Measurements from ENCODE around the gene CEP112.

Gene CEP112

GRCh38 chr17:65893692-65894279 is 298.1 kb downstream of the CEP112 start:
- no peaks in the 10 kb centered on the region for H3K36me3 Mint-ChIP-seq
- no peaks in the 10 kb centered on the region for H3K9me3 Mint-ChIP-seq
- ATAC-seq (ENCODE audit: low read depth) (no peak), DNase-seq (ENCODE audit: low spot score in 2 of 2) (no peak)
- no peaks in the 10 kb centered on the region for H3K4me1 Mint-ChIP-seq
- H3K27ac Mint-ChIP-seq, result no peak overlapping the region
- no peak overlapping the region for H3K4me3 Mint-ChIP-seq
- no peaks in the 10 kb centered on the region for H3K27me3 Mint-ChIP-seq

DNA sequence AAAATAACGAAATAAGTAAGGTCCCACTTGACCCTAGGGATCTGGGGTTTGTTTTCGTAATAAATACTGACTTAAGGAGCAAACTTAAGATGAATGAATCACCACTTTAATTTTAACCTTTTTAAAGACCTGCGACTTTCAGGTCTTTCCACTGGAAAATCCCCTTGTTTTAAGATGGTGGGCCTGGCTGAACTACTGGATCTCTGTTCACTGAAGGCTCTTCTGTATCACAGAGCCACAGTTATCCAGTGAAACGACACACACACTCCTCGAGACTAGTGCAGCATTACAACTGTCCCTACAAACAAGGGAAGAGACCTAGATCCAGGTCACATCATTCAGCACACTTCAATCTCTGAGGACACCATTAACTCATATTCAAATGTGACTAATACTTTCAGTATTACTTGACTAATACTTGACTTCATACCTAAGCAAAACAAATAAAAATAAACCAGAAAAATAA is 299.0 kb downstream of the CEP112 start:
- Mint-ChIP-seq H3K27ac (no peak overlapping the region), H3K27me3 (no peaks in the 10 kb centered on the region), H3K4me1 (no peaks in the 10 kb centered on the region), H3K36me3 (no peaks in the 10 kb centered on the region), H3K9me3 (no peaks in the 10 kb centered on the region), H3K4me3 (no peak overlapping the region)
- DNase-seq (ENCODE audit: low spot score in 2 of 2), result no peak
- ATAC-seq (ENCODE audit: low read depth), result no peak

DNA sequence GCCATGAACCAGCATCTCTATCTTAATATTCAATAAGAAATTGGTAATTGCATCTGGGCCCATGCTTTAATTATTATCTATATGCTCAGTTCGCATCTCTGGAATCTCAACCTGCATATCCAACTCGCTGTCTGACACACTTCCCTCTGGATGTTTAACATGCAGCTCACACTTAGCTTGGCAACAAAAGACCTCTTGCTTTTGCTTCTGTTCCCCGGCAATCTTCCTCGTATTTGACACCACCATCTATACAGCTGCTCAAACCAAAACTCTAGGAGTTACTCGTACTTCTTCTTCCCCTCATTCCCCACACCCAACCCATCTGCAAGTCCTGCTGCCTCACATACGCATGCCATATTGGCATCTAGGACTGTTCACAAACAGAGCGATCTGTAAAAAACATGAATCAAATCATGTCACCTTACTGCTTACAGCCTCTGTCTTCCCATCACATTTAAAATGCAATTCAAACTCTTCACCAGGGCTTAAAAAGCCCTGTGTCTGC is 300.6 kb downstream of the CEP112 start:
- Mint-ChIP-seq H3K36me3 (no peaks in the 10 kb centered on the region), H3K4me3 (no peak overlapping the region), H3K4me1 (no peaks in the 10 kb centered on the region), H3K9me3 (no peaks in the 10 kb centered on the region), H3K27me3 (no peaks in the 10 kb centered on the region), H3K27ac (no peak overlapping the region)
- no peak for DNase-seq (ENCODE audit: low spot score in 2 of 2)
- no peak for ATAC-seq (ENCODE audit: low read depth)

GRCh38 chr17:65888649-65889048 is 303.3 kb downstream of the CEP112 start:
- H3K36me3 Mint-ChIP-seq, result no peaks in the 10 kb centered on the region
- no peak overlapping the region for H3K4me3 Mint-ChIP-seq
- ATAC-seq (ENCODE audit: low read depth) (no peak), DNase-seq (ENCODE audit: low spot score in 2 of 2) (no peak)
- H3K27me3 Mint-ChIP-seq, result no peaks in the 10 kb centered on the region
- H3K27ac Mint-ChIP-seq, result no peak overlapping the region
- no peaks in the 10 kb centered on the region for H3K4me1 Mint-ChIP-seq
- H3K9me3 Mint-ChIP-seq, result no peaks in the 10 kb centered on the region

DNA sequence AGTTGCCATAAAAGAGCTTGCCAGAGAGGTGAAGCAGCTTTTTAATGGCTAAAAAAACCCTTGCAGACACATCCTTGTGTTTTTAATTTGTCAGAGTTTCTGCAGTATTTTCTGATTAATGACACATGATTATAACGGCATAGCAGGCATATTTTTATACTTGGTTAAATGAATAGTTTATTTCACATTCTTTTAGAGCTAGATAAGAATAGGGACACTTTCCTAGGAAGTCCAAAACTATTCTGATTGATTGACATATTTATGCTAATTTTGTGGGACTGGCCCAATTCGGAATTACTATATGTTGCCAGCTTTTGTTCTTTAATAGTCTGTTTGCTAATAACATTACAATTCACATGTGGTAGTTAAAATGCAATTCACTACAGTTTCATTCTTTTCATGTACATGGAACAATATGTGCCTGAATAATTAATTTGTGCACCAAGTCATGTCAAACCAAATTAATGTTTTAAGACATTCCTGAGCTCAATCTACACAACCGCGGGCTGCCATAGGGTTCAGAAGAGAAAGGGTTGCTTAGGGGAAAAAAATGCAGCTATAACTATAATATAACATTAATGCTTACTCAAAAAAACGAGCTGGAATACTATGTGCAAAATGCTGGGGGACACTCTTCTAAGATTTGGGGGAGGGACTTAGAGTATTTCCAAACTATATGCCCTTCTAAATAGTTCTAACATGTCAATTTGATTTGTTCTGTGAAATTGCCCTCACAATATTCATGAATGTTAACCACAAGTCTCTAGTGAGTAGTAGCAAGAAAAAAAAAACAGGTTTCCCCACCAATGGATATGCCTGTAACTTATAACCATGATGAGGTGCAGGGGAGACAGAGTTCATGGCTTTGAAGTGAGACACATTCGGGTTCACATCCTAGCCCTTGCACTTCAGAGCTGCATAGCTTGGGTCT is 305.4 kb downstream of the CEP112 start:
- H3K36me3 Mint-ChIP-seq, result no peaks in the 10 kb centered on the region
- no peak overlapping the region for H3K4me3 Mint-ChIP-seq
- DNase-seq (ENCODE audit: low spot score in 2 of 2), result no peak
- H3K9me3 Mint-ChIP-seq, result no peaks in the 10 kb centered on the region
- no peaks in the 10 kb centered on the region for H3K4me1 Mint-ChIP-seq
- H3K27ac Mint-ChIP-seq, result no peak overlapping the region
- ATAC-seq (ENCODE audit: low read depth), result no peak
- no peaks in the 10 kb centered on the region for H3K27me3 Mint-ChIP-seq

- H3K27me3 Mint-ChIP-seq, result no peaks in the 10 kb centered on the region
- ATAC-seq (ENCODE audit: low read depth) (no peak), DNase-seq (ENCODE audit: low spot score in 2 of 2) (no peak)
- H3K4me1 Mint-ChIP-seq, result no peaks in the 10 kb centered on the region
- H3K9me3 Mint-ChIP-seq, result no peaks in the 10 kb centered on the region
- no peak overlapping the region for H3K4me3 Mint-ChIP-seq
- no peak overlapping the region for H3K27ac Mint-ChIP-seq
- no peaks in the 10 kb centered on the region for H3K36me3 Mint-ChIP-seq
Observed at GRCh38 chr17:65885541-65886312, 306.2 kb downstream of the CEP112 start.

DNA sequence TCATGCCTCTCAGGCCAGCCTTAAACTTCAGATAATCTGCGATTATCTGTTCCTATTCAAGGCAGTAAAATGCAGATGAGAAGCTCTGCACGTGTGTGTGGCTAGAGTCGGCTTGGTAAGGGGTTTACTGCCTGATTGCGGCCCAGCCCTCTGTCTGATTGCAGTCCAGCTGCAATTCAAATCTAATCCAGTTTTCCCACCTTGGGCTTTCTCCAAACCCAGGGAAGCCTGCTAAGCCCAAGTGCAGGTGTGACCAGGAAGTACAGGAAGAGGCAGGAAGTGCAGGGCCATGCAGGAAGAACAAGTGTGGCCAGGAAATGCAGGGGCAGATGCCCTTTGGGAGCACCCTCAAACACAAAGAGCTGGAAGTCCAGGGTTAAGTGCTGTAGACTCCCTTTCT is 314.9 kb downstream of the CEP112 start:
- H3K4me3 Mint-ChIP-seq, result no peak overlapping the region
- H3K36me3 Mint-ChIP-seq, result peaks cover 3% of the 10 kb centered on the region
- peaks cover 4% of the 10 kb centered on the region for H3K27me3 Mint-ChIP-seq
- DNase-seq (ENCODE audit: low spot score in 2 of 2) (no peak), ATAC-seq (ENCODE audit: low read depth) (no peak)
- H3K4me1 Mint-ChIP-seq, result no peaks in the 10 kb centered on the region
- no peak overlapping the region for H3K27ac Mint-ChIP-seq
- H3K9me3 Mint-ChIP-seq, result peaks cover 3% of the 10 kb centered on the region

DNA sequence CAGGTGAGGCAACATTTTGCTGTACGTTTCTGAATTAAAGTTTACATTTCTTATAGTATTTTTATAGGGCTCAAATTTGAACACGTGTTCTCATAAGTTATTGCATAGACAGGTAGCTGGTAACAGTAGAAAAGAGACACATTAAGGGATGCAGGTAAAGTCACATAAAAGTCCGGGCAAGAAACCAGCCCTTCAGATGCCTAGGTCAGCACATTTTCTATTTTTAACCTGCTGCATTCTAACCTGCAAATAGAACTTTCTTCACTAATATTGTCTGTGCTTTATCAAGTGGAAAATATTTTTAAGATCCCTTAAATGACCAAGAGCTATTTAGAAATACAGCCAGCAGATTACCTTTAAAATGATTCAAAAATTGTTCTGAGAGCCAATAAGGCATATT is 323.1 kb downstream of the CEP112 start:
- no peaks in the 10 kb centered on the region for H3K9me3 Mint-ChIP-seq
- no peaks in the 10 kb centered on the region for H3K36me3 Mint-ChIP-seq
- no peak for ATAC-seq (ENCODE audit: low read depth)
- no peak for DNase-seq (ENCODE audit: low spot score in 2 of 2)
- H3K27ac Mint-ChIP-seq, result no peak overlapping the region
- no peak overlapping the region for H3K4me3 Mint-ChIP-seq
- H3K27me3 Mint-ChIP-seq, result no peaks in the 10 kb centered on the region
- no peaks in the 10 kb centered on the region for H3K4me1 Mint-ChIP-seq

GRCh38 chr17:65867014-65867413 is 324.9 kb downstream of the CEP112 start:
- DNase-seq (ENCODE audit: low spot score in 2 of 2) (no peak), ATAC-seq (ENCODE audit: low read depth) (no peak)
- Mint-ChIP-seq H3K9me3 (no peaks in the 10 kb centered on the region), H3K27me3 (no peaks in the 10 kb centered on the region), H3K4me1 (no peaks in the 10 kb centered on the region), H3K4me3 (no peak overlapping the region), H3K36me3 (no peaks in the 10 kb centered on the region), H3K27ac (no peak overlapping the region)

GRCh38 chr17:65865715-65866425 is 326.1 kb downstream of the CEP112 start:
- no peaks in the 10 kb centered on the region for H3K9me3 Mint-ChIP-seq
- H3K27me3 Mint-ChIP-seq, result no peaks in the 10 kb centered on the region
- no peaks in the 10 kb centered on the region for H3K4me1 Mint-ChIP-seq
- no peak overlapping the region for H3K4me3 Mint-ChIP-seq
- no peak for DNase-seq (ENCODE audit: low spot score in 2 of 2)
- H3K27ac Mint-ChIP-seq, result no peak overlapping the region
- no peaks in the 10 kb centered on the region for H3K36me3 Mint-ChIP-seq
- ATAC-seq (ENCODE audit: low read depth), result no peak

DNA sequence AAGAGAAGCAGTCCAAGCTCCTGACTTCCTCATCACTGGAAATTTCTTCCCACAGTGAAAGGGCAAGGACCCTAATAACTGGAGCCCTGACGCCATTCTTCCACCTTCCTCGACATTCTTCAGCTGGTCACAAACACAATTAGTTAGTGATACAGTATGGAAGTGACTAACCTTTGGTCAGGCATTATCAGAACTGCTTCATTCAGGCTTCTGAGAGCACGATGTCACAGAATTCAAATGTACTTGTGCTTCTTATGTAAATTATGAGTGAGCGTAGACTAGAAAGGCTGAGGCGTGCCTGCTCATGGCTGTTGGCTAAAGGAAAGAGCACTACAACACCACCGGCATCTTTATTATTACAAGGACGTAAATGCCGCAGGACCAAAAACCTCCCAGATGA is 327.5 kb downstream of the CEP112 start:
- ATAC-seq (ENCODE audit: low read depth) (no peak), DNase-seq (ENCODE audit: low spot score in 2 of 2) (no peak)
- no peaks in the 10 kb centered on the region for H3K9me3 Mint-ChIP-seq
- H3K27me3 Mint-ChIP-seq, result no peaks in the 10 kb centered on the region
- no peaks in the 10 kb centered on the region for H3K4me1 Mint-ChIP-seq
- no peak overlapping the region for H3K4me3 Mint-ChIP-seq
- H3K27ac Mint-ChIP-seq, result no peak overlapping the region
- no peaks in the 10 kb centered on the region for H3K36me3 Mint-ChIP-seq

- no peaks in the 10 kb centered on the region for H3K4me1 Mint-ChIP-seq
- no peaks in the 10 kb centered on the region for H3K36me3 Mint-ChIP-seq
- H3K9me3 Mint-ChIP-seq, result no peaks in the 10 kb centered on the region
- H3K27me3 Mint-ChIP-seq, result peaks cover 1% of the 10 kb centered on the region
- DNase-seq (ENCODE audit: low spot score in 2 of 2) (no peak), ATAC-seq (ENCODE audit: low read depth) (no peak)
- no peak overlapping the region for H3K27ac Mint-ChIP-seq
- H3K4me3 Mint-ChIP-seq, result no peak overlapping the region
Observed at GRCh38 chr17:65857718-65858117, 334.2 kb downstream of the CEP112 start.

DNA sequence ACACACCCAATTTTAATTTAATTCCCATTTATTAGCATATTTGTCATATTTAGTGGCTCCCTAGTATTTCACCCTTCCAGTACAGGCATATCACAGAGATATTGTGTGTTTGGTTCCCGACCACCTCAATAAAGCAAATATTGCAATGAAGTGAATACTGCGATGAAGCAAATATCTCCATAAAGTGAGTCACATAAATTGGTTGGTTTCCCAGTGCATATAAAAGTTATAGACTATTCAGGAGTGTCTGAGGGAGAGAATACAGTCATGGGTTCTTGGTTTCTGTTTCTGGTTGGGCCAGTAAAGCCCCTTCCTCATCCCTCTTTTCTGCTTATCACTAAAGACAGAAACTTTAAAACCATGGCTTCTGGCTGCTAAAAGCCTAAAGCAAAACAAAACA is 335.1 kb downstream of the CEP112 start:
- DNase-seq (ENCODE audit: low spot score in 2 of 2) (no peak), ATAC-seq (ENCODE audit: low read depth) (no peak)
- Mint-ChIP-seq H3K4me3 (no peak overlapping the region), H3K9me3 (peaks cover 1% of the 10 kb centered on the region), H3K4me1 (no peaks in the 10 kb centered on the region), H3K27ac (no peak overlapping the region), H3K36me3 (no peaks in the 10 kb centered on the region), H3K27me3 (peaks cover 1% of the 10 kb centered on the region)

Data from memory B cell (primary cell).